Subcutaneous adipose tissue (tissue), 4 donors: ENCODE measurements around the gene BLNK. TPM values are rescaled to one million over a fixed set of nuclear protein-coding genes. Genes with fewer than 3 reads are reported as not detected.

ENCODE experiments used
- CTCF ChIP-seq: fragments of 450-650 bp; IDR thresholded peaks from one replicate; pipeline ENCODE4 v1.5.1; 2016; ENCODE audit warnings: low read depth, mild to moderate bottlenecking, control low read depth, antibody characterized with exemption, moderate library complexity
- total RNA-seq, 4 donors: library from RNA; depleted of rRNA; stranded (reverse); fragments of >200 nt; gene quantifications; one replicate each; pipeline ENCODE4 v1.1.0, GENCODE V29; 2016

The BLNK gene
- total RNA-seq, 4 donors from 2014 or later, result 2.1 to 12.6 (median 6.1) TPM

GRCh38 chr10:96276831-96277230, 5.5 kb upstream of the BLNK start:
- TF ChIP-seq CTCF, result no peak

GRCh38 chr10:96276426-96276825, 5.1 kb upstream of the BLNK start:
- no peak for TF ChIP-seq CTCF

GRCh38 chr10:96275685-96276418, 4.5 kb upstream of the BLNK start:
- no peak for TF ChIP-seq CTCF

- no peak for TF ChIP-seq CTCF
Measured at GRCh38 chr10:96272316-96273280, 1.2 kb upstream of the BLNK start.

- TF ChIP-seq CTCF, result no peak
Measured at GRCh38 chr10:96270571-96270970, 798 bp downstream of the BLNK start.

- no peak for TF ChIP-seq CTCF
Measured at GRCh38 chr10:96269438-96270300, 1.7 kb downstream of the BLNK start.
